NCI-H2081 treated with DMSO at 0.1 percent for 48 hours (cell line): Measurements from ENCODE around the gene YPEL2.

Source experiments
- DNase-seq: peaks from one replicate; lab custom pipeline; 2025; lab: John Stamatoyannopoulos, UW

Gene YPEL2

GRCh38 chr17:59330053-59330942 lies 1.2 kb upstream of the YPEL2 start:
- no peak for DNase-seq

GRCh38 chr17:59331929-59332748 lies 684 bp downstream of the YPEL2 start:
- DNase-seq: no peak

GRCh38 chr17:59332749-59333377 lies 1.4 kb downstream of the YPEL2 start:
- no peak for DNase-seq

- no peak for DNase-seq
Observed at GRCh38 chr17:59333836-59334235, 2.4 kb downstream of the YPEL2 start.

GRCh38 chr17:59335685-59336084 lies 4.2 kb downstream of the YPEL2 start:
- DNase-seq: no peak

GRCh38 chr17:59337741-59338299 lies 6.4 kb downstream of the YPEL2 start:
- no peak for DNase-seq

- no peak for DNase-seq
Observed at GRCh38 chr17:59338498-59338897, 7.0 kb downstream of the YPEL2 start.

- DNase-seq: no peak
Observed at GRCh38 chr17:59341922-59342321, 10.5 kb downstream of the YPEL2 start.

GRCh38 chr17:59342681-59343131 lies 11.3 kb downstream of the YPEL2 start:
- no peak for DNase-seq

- DNase-seq: no peak
Observed at GRCh38 chr17:59345476-59345875, 14.0 kb downstream of the YPEL2 start.

GRCh38 chr17:59346341-59346740 lies 14.9 kb downstream of the YPEL2 start:
- DNase-seq: no peak

GRCh38 chr17:59346876-59347407 lies 15.5 kb downstream of the YPEL2 start:
- DNase-seq: no peak

GRCh38 chr17:59347975-59348391 lies 16.5 kb downstream of the YPEL2 start:
- no peak for DNase-seq

- no peak for DNase-seq
Observed at GRCh38 chr17:59349178-59349577, 17.7 kb downstream of the YPEL2 start.

GRCh38 chr17:59353106-59353854 lies 21.8 kb downstream of the YPEL2 start:
- no peak for DNase-seq

GRCh38 chr17:59353936-59354755 lies 22.7 kb downstream of the YPEL2 start:
- no peak for DNase-seq

GRCh38 chr17:59355030-59355701 lies 23.7 kb downstream of the YPEL2 start:
- no peak for DNase-seq

GRCh38 chr17:59355702-59356325 lies 24.4 kb downstream of the YPEL2 start:
- DNase-seq: no peak

- DNase-seq: no peak
Observed at GRCh38 chr17:59356543-59357218, 25.2 kb downstream of the YPEL2 start.
